Transverse colon (tissue), 4 donors: Measurements from ENCODE around the gene HOXA10.

Source experiments
- CTCF ChIP-seq, 5 experiments: fragments of 200-600 bp in 3 of 5; fragments of 450-650 bp in 2 of 5; sonication (generic) in 3 of 5; IDR thresholded peaks; 1 replicate in 2 of 5; 2 replicates in 3 of 5; pipeline ENCODE4 v1.5.1; 2016 to 2017; ENCODE audit warnings: antibody characterized with exemption in 5 of 5, inconsistent platforms in 3 of 5, mild to moderate bottlenecking in 2 of 5, moderate library complexity in 1 of 5
- POLR2A ChIP-seq: fragments of 450-650 bp; IDR thresholded peaks from one replicate; pipeline ENCODE4 v1.6.1; 2016; ENCODE audit warnings: antibody characterized with exemption, mild to moderate bottlenecking, moderate library complexity
- POLR2AphosphoS5 ChIP-seq, 3 donors: sonication (generic); formaldehyde crosslinking; IDR thresholded peaks; one replicate each; pipeline ENCODE4 v1.6.1; 2016; ENCODE audit warnings: antibody characterized with exemption in 3 of 3

GRCh38 chr7:27134392-27134791 is 39.7 kb downstream of the HOXA10 start:
- no peak for TF ChIP-seq POLR2A
- no peak for TF ChIP-seq CTCF (IDR thresholded peaks at IDR 0.05)
- TF ChIP-seq POLR2AphosphoS5 (IDR thresholded peaks at IDR 0.05), result peak; percentile 26 to 65 (median 33)
